Tibial nerve (tissue), 4 donors: Measurements from ENCODE around the gene MGMT. TPM values are rescaled to one million over a fixed set of nuclear protein-coding genes. Genes with fewer than 3 reads are reported as not detected.

ENCODE experiments used
- DNase-seq, 2 donors: peaks; one replicate each; pipeline ENCODE4 v3.0.0-alpha.2; 2019; ENCODE audit warnings: low spot score in 2 of 2
- H3K27ac ChIP-seq, 4 donors: fragments of 200-600 bp; sonication (generic) in 3 of 4; one replicate each; pipeline ENCODE4 v1.5.1; 2017 to 2019; ENCODE audit warnings: mild to moderate bottlenecking in 1 of 4
- H3K27me3 ChIP-seq, 2 donors: fragments of 200-600 bp; sonication (generic) in 1 of 2; one replicate each; pipeline versions ENCODE4 v1.5.1 to v1.6.0; 2017 to 2019
- H3K36me3 ChIP-seq, 3 donors: fragments of 200-600 bp; sonication (generic); one replicate each; pipeline ENCODE4 v1.5.1; 2018 to 2019
- H3K4me1 ChIP-seq, 4 donors: fragments of 200-600 bp; sonication (generic) in 3 of 4; one replicate each; pipeline ENCODE4 v1.5.1; 2017 to 2019
- H3K4me3 ChIP-seq, 4 donors: fragments of 200-600 bp; sonication (generic) in 3 of 4; one replicate each; pipeline ENCODE4 v1.5.1; 2017 to 2019; ENCODE audit warnings: mild to moderate bottlenecking in 1 of 4, moderate library complexity in 1 of 4
- H3K9me3 ChIP-seq, 4 donors: fragments of 200-600 bp; sonication (generic) in 3 of 4; one replicate each; pipeline ENCODE4 v1.5.1; 2017 to 2019
- EP300 ChIP-seq, 2 donors: sonication (generic); formaldehyde crosslinking; IDR thresholded peaks; one replicate each; pipeline ENCODE4 v1.6.1; 2017; ENCODE audit warnings: antibody characterized with exemption in 2 of 2, mild to moderate bottlenecking in 1 of 2
- POLR2A ChIP-seq, 2 donors: fragments of 450-650 bp; IDR thresholded peaks; one replicate each; pipeline ENCODE4 v1.6.1; 2017; ENCODE audit warnings: antibody characterized with exemption in 2 of 2, mild to moderate bottlenecking in 2 of 2, moderate library complexity in 2 of 2
- whole genome bisulfite sequencing, 2 donors: methylation state at CpG; one replicate each; pipeline ENCODE4 v1.1.5; 2018; 5-methylcytosine and 5-hydroxymethylcytosine counted together
- total RNA-seq, 4 donors: library from RNA; depleted of rRNA; stranded (reverse); fragments of >200 nt; gene quantifications; one replicate each; pipeline ENCODE4 v1.1.0, GENCODE V29; 2016
- TF ChIP-seq, protein P1 (sequence below), 5 experiments: fragments of 200-600 bp in 3 of 5; fragments of 450-650 bp in 2 of 5; sonication (generic) in 3 of 5; IDR thresholded peaks; one replicate each; pipeline ENCODE4 v1.5.1; 2016 to 2019; ENCODE audit warnings: antibody characterized with exemption in 5 of 5, mild to moderate bottlenecking in 3 of 5, moderate library complexity in 2 of 5

The MGMT gene
- total RNA-seq, 4 donors from 2014 or later: 26.1 to 39.1 (median 33.7) TPM

GRCh38 chr10:129500617-129501339, 33.7 kb downstream of the MGMT start:
- no peak overlapping the region for H3K4me3 ChIP-seq
- H3K36me3 ChIP-seq: peaks cover 0 to 23% (median 0%) of the 10 kb centered on the region in 3 donors
- no peaks in the 10 kb centered on the region for H3K9me3 ChIP-seq
- peaks cover 0 to 6% (median 0%) of the 10 kb centered on the region in 4 donors for H3K4me1 ChIP-seq
- no peak for DNase-seq
- TF ChIP-seq POLR2A (IDR thresholded peaks at IDR 0.05): no peak
- TF ChIP-seq, protein P1, sequence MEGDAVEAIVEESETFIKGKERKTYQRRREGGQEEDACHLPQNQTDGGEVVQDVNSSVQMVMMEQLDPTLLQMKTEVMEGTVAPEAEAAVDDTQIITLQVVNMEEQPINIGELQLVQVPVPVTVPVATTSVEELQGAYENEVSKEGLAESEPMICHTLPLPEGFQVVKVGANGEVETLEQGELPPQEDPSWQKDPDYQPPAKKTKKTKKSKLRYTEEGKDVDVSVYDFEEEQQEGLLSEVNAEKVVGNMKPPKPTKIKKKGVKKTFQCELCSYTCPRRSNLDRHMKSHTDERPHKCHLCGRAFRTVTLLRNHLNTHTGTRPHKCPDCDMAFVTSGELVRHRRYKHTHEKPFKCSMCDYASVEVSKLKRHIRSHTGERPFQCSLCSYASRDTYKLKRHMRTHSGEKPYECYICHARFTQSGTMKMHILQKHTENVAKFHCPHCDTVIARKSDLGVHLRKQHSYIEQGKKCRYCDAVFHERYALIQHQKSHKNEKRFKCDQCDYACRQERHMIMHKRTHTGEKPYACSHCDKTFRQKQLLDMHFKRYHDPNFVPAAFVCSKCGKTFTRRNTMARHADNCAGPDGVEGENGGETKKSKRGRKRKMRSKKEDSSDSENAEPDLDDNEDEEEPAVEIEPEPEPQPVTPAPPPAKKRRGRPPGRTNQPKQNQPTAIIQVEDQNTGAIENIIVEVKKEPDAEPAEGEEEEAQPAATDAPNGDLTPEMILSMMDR (IDR thresholded peaks at IDR 0.05): no peak
- no peak for TF ChIP-seq EP300 (IDR thresholded peaks at IDR 0.05)
- no peaks in the 10 kb centered on the region for H3K27me3 ChIP-seq
- no peak overlapping the region for H3K27ac ChIP-seq
- WGBS, 2 donors: 95% methylated on average over 9 of the region's 9 CpGs

DNA sequence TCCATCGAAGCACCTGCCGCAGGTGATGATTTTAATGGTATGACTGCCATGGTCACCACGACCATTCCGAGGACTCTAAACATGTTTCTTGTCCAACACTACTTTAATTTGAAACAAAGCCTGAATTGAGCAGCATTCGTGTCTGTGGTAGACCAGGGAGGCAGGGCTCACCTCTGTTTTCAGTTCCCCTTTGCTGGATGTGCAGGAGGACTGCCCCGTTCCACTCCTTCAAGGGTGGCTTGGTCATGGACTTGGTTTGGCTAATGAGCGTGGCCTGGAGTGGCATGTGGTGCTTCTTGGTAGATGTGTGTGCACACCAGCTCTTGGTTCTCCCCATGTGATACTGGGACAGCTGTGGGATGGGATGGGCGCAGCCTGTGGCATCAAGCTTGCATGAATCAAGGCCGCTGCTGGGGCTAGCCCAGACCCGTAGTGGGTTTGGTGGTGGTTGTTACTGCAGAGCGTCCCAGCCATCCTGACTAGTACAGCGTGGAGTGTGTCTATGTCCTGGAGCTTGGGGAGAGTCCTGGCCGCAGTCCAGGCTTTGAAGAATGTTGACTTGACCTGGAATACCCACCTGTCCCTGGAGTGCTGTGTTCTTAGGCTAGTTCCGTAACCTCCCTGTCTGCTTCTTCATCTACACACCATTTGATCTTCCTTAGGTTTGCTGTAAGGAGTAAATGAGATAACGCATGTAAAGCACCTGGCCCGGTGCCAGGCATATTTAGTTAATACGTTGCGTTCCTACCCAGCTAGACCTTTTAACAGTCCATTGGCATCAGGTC, 34.8 kb downstream of the MGMT start:
- Histone ChIP-seq H3K27me3 (no peaks in the 10 kb centered on the region), H3K27ac (no peak overlapping the region), H3K36me3 (peaks cover 0 to 21% (median 0%) of the 10 kb centered on the region in 3 donors), H3K9me3 (no peaks in the 10 kb centered on the region), H3K4me1 (peaks cover 0 to 6% (median 0%) of the 10 kb centered on the region in 4 donors), H3K4me3 (no peak overlapping the region)
- TF ChIP-seq EP300 (IDR thresholded peaks at IDR 0.05) (no peak), POLR2A (IDR thresholded peaks at IDR 0.05) (no peak)
- TF ChIP-seq, protein P1 (IDR thresholded peaks at IDR 0.05): no peak
- DNase-seq: no peak
- WGBS, 2 donors: 86% methylated on average over 16 to 18 of the region's 18 CpGs

GRCh38 chr10:129502448-129502847, 35.4 kb downstream of the MGMT start:
- DNase-seq: no peak
- peaks cover 0 to 15% (median 0%) of the 10 kb centered on the region in 3 donors for H3K36me3 ChIP-seq
- 71 to 74% methylated on average over 5 of the region's 5 CpGs for WGBS, 2 donors
- H3K27me3 ChIP-seq: no peaks in the 10 kb centered on the region
- no peak overlapping the region for H3K4me3 ChIP-seq
- H3K9me3 ChIP-seq: peaks cover 0 to 2% (median 0%) of the 10 kb centered on the region in 4 donors
- no peak overlapping the region for H3K27ac ChIP-seq
- peaks cover 0 to 6% (median 0%) of the 10 kb centered on the region in 4 donors for H3K4me1 ChIP-seq
- no peak for TF ChIP-seq POLR2A (IDR thresholded peaks at IDR 0.05)
- TF ChIP-seq, protein P1 (IDR thresholded peaks at IDR 0.05): no peak
- no peak for TF ChIP-seq EP300 (IDR thresholded peaks at IDR 0.05)

- H3K4me1 ChIP-seq: peaks cover 0 to 6% (median 0%) of the 10 kb centered on the region in 4 donors
- peaks cover 0 to 9% (median 0%) of the 10 kb centered on the region in 4 donors for H3K9me3 ChIP-seq
- H3K36me3 ChIP-seq: no peaks in the 10 kb centered on the region
- TF ChIP-seq EP300 (IDR thresholded peaks at IDR 0.05): no peak
- no peak for TF ChIP-seq POLR2A (IDR thresholded peaks at IDR 0.05)
- TF ChIP-seq, protein P1 (IDR thresholded peaks at IDR 0.05): no peak
- WGBS, 2 donors: 52 to 73% methylated on average over 4 of the region's 4 CpGs
- DNase-seq: no peak
- H3K27ac ChIP-seq: no peak overlapping the region
- no peaks in the 10 kb centered on the region for H3K27me3 ChIP-seq
- H3K4me3 ChIP-seq: no peak overlapping the region
Measured at GRCh38 chr10:129505500-129506075, 38.5 kb downstream of the MGMT start.
